ENCODE results near the gene TSPAN5.

Gene TSPAN5

GRCh38 chr4:98514741-98515469 is 143.5 kb downstream of the TSPAN5 start:
- FAIRE-seq = no peak

GRCh38 chr4:98512918-98513317 is 145.5 kb downstream of the TSPAN5 start:
- FAIRE-seq = no peak

GRCh38 chr4:98510757-98511517 is 147.5 kb downstream of the TSPAN5 start:
- FAIRE-seq = no peak

- FAIRE-seq = no peak
Measured at GRCh38 chr4:98510340-98510739, 148.1 kb downstream of the TSPAN5 start.

GRCh38 chr4:98509721-98510120 is 148.7 kb downstream of the TSPAN5 start:
- no peak for FAIRE-seq

- FAIRE-seq = no peak
Measured at GRCh38 chr4:98508829-98509598, 149.4 kb downstream of the TSPAN5 start.

- no peak for FAIRE-seq
Measured at GRCh38 chr4:98508248-98508647, 150.2 kb downstream of the TSPAN5 start.

- FAIRE-seq = no peak
Measured at GRCh38 chr4:98507299-98507698, 151.1 kb downstream of the TSPAN5 start.

GRCh38 chr4:98506462-98507132 is 151.8 kb downstream of the TSPAN5 start:
- no peak for FAIRE-seq

GRCh38 chr4:98505992-98506391 is 152.4 kb downstream of the TSPAN5 start:
- no peak for FAIRE-seq

GRCh38 chr4:98504091-98504490 is 154.3 kb downstream of the TSPAN5 start:
- no peak for FAIRE-seq

- no peak for FAIRE-seq
Measured at GRCh38 chr4:98503676-98504075, 154.7 kb downstream of the TSPAN5 start.

- FAIRE-seq = no peak
Measured at GRCh38 chr4:98502624-98503023, 155.8 kb downstream of the TSPAN5 start.

- no peak for FAIRE-seq
Measured at GRCh38 chr4:98502031-98502430, 156.4 kb downstream of the TSPAN5 start.

GRCh38 chr4:98501383-98501782 is 157.0 kb downstream of the TSPAN5 start:
- no peak for FAIRE-seq

GRCh38 chr4:98498774-98499173 is 159.6 kb downstream of the TSPAN5 start:
- no peak for FAIRE-seq

GRCh38 chr4:98496152-98496845 is 162.1 kb downstream of the TSPAN5 start:
- FAIRE-seq = no peak

- FAIRE-seq = no peak
Measured at GRCh38 chr4:98493296-98493695, 165.1 kb downstream of the TSPAN5 start.

GRCh38 chr4:98491899-98492559 is 166.4 kb downstream of the TSPAN5 start:
- FAIRE-seq = no peak

GRCh38 chr4:98490251-98490650 is 168.2 kb downstream of the TSPAN5 start:
- no peak for FAIRE-seq

- FAIRE-seq = no peak
Measured at GRCh38 chr4:98485816-98486345, 172.5 kb downstream of the TSPAN5 start.

- FAIRE-seq = no peak
Measured at GRCh38 chr4:98484031-98484430, 174.4 kb downstream of the TSPAN5 start.
